ENCODE data around the gene TCTA.

GRCh38 chr3:49427586-49427985 lies 15.4 kb downstream of the TCTA start:
- TF ChIP-seq CTCF (IDR thresholded peaks at IDR 0.05), result no peak
- no peak for TF ChIP-seq POLR2A (IDR thresholded peaks at IDR 0.05)
